Measurements from ENCODE around the gene KPNA3. TPM values are rescaled to one million over a fixed set of nuclear protein-coding genes. Genes with fewer than 3 reads are reported as not detected.
"Not testable (repeated sequence)": the region's sequence is repeated elsewhere in the genome, so short reads cannot be mapped to it uniquely, and the experiment has no call there.

KPNA3 gene
- total RNA-seq (2014; rRNA removed; shearing (Covaris generic)), result 23.0 and 32.2 TPM in 2 replicates

- peak; percentile 93 for DNase-seq (ENCODE audit: low read depth)
These were observed at the start of gene KPNA3 for GRCh38 chr13:49792550-49793324. Gene KPNA3, minus strand, starts transcription at chr13:49792682. Its CDS starts 176 bp downstream, at chr13:49792506.

GRCh38 chr13:49841964-49842363 is 49.5 kb upstream of the KPNA3 start:
- DNase-seq (ENCODE audit: low read depth), result no peak

- DNase-seq (ENCODE audit: low read depth), result no peak
These were observed 48.2 kb upstream of the KPNA3 start for GRCh38 chr13:49840675-49841074.

GRCh38 chr13:49840266-49840665 is 47.8 kb upstream of the KPNA3 start:
- DNase-seq (ENCODE audit: low read depth), result no peak

GRCh38 chr13:49838989-49839388 is 46.5 kb upstream of the KPNA3 start:
- no peak for DNase-seq (ENCODE audit: low read depth)

GRCh38 chr13:49836516-49836915 is 44.0 kb upstream of the KPNA3 start:
- no peak for DNase-seq (ENCODE audit: low read depth)

- no peak for DNase-seq (ENCODE audit: low read depth)
These were observed 40.9 kb upstream of the KPNA3 start for GRCh38 chr13:49833402-49833801.

GRCh38 chr13:49831455-49831854 is 39.0 kb upstream of the KPNA3 start:
- no peak for DNase-seq (ENCODE audit: low read depth)

- DNase-seq (ENCODE audit: low read depth), result no peak
These were observed 38.2 kb upstream of the KPNA3 start for GRCh38 chr13:49830721-49831120.

GRCh38 chr13:49829715-49830114 is 37.2 kb upstream of the KPNA3 start:
- no peak for DNase-seq (ENCODE audit: low read depth)

- peak; percentile 27 for DNase-seq (ENCODE audit: low read depth)
These were observed 36.0 kb upstream of the KPNA3 start for GRCh38 chr13:49828453-49828852.

- no peak for DNase-seq (ENCODE audit: low read depth)
These were observed 35.4 kb upstream of the KPNA3 start for GRCh38 chr13:49827891-49828290.

GRCh38 chr13:49827336-49827735 is 34.9 kb upstream of the KPNA3 start:
- DNase-seq (ENCODE audit: low read depth), result no peak

GRCh38 chr13:49821216-49822009 is 28.9 kb upstream of the KPNA3 start:
- DNase-seq (ENCODE audit: low read depth), result peak; percentile 21

- DNase-seq (ENCODE audit: low read depth), result no peak
These were observed 28.2 kb upstream of the KPNA3 start for GRCh38 chr13:49820591-49821215.

- not testable (repeated sequence) for DNase-seq (ENCODE audit: low read depth)
These were observed 23.6 kb upstream of the KPNA3 start for GRCh38 chr13:49816047-49816446.

GRCh38 chr13:49814551-49815270 is 22.2 kb upstream of the KPNA3 start:
- DNase-seq (ENCODE audit: low read depth), result no peak

GRCh38 chr13:49812812-49813211 is 20.3 kb upstream of the KPNA3 start:
- DNase-seq (ENCODE audit: low read depth), result no peak

- DNase-seq (ENCODE audit: low read depth), result no peak
These were observed 19.0 kb upstream of the KPNA3 start for GRCh38 chr13:49811527-49811908.

- DNase-seq (ENCODE audit: low read depth), result peak; percentile 33
These were observed 18.4 kb upstream of the KPNA3 start for GRCh38 chr13:49810567-49811526.

- no peak for DNase-seq (ENCODE audit: low read depth)
These were observed 15.2 kb upstream of the KPNA3 start for GRCh38 chr13:49807681-49808080.

Measured in M059J (cell line).